ENCODE results near the gene ENAH.

Gene ENAH

DNA sequence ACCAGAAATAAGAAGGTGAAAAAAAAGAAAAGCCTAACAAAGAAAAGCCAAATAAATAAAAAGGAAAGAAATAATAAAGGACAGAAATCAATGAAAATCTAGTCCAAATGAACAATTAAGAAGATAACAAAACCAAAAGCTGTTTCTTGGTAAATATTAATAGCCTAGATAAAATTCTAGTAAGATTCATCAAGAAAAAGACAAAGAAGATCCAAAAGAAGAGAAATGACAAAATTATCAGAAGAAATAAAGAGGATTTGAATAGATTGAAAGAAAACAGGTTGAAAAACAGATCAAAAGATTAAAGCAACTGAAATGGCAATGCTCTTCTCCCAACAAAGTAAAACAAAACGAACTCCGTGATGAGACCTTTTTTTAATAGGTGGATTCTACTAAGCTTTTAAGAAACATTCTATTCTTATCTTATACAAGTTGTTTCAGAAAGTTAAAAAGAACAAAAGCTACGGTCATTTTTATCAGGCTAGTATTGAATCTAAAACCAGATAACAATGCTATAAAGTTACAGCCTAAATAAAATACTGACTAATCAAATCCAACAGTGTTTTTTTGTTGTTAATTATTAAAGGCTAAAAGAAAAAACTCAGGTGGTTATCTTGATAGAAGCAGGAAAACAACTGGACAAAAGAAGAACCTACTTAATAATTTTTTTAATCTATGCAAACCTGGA is 50.9 kb downstream of the ENAH start:
- H3K27me3 ChIP-seq (ENCODE audit: low read depth, low read length) = no peaks in the 10 kb centered on the region
- H3K9me3 ChIP-seq (ENCODE audit: control insufficient read depth in 1 of 2, low read length in 2 of 2) = no peaks in the 10 kb centered on the region
- peak overlapping the region in 1 of 2 donors; percentile 30 for H3K4me3 ChIP-seq (ENCODE audit: low read depth in 1 of 2, low read length in 2 of 2)
- H3K4me1 ChIP-seq (ENCODE audit: control insufficient read depth in 1 of 2, insufficient read depth in 2 of 2, low read length in 2 of 2) = peaks cover 6 to 10% of the 10 kb centered on the region in 2 donors
- no peaks in the 10 kb centered on the region for H3K36me3 ChIP-seq (ENCODE audit: control insufficient read depth in 1 of 2, insufficient read depth in 2 of 2, low read length in 2 of 2)
- H3K27ac ChIP-seq (ENCODE audit: low read length) = no peak overlapping the region

- no peak overlapping the region for H3K27ac ChIP-seq (ENCODE audit: low read length)
- H3K9me3 ChIP-seq (ENCODE audit: control insufficient read depth in 1 of 2, low read length in 2 of 2) = no peaks in the 10 kb centered on the region
- H3K4me3 ChIP-seq (ENCODE audit: low read depth in 1 of 2, low read length in 2 of 2) = no peak overlapping the region
- H3K36me3 ChIP-seq (ENCODE audit: control insufficient read depth in 1 of 2, insufficient read depth in 2 of 2, low read length in 2 of 2) = no peaks in the 10 kb centered on the region
- H3K27me3 ChIP-seq (ENCODE audit: low read depth, low read length) = no peaks in the 10 kb centered on the region
- peaks cover 0 to 4% of the 10 kb centered on the region in 2 donors for H3K4me1 ChIP-seq (ENCODE audit: control insufficient read depth in 1 of 2, insufficient read depth in 2 of 2, low read length in 2 of 2)
Observed at GRCh38 chr1:225598847-225599246, 54.1 kb downstream of the ENAH start.

- Histone ChIP-seq H3K27ac (ENCODE audit: low read length) (no peak overlapping the region), H3K36me3 (ENCODE audit: control insufficient read depth in 1 of 2, insufficient read depth in 2 of 2, low read length in 2 of 2) (no peaks in the 10 kb centered on the region), H3K4me1 (ENCODE audit: control insufficient read depth in 1 of 2, insufficient read depth in 2 of 2, low read length in 2 of 2) (no peaks in the 10 kb centered on the region), H3K9me3 (ENCODE audit: control insufficient read depth in 1 of 2, low read length in 2 of 2) (no peaks in the 10 kb centered on the region), H3K4me3 (ENCODE audit: low read depth in 1 of 2, low read length in 2 of 2) (no peak overlapping the region), H3K27me3 (ENCODE audit: low read depth, low read length) (no peaks in the 10 kb centered on the region)
Observed at GRCh38 chr1:225597926-225598575, 54.9 kb downstream of the ENAH start.

GRCh38 chr1:225596736-225597135 is 56.2 kb downstream of the ENAH start:
- Histone ChIP-seq H3K4me3 (ENCODE audit: low read depth in 1 of 2, low read length in 2 of 2) (no peak overlapping the region), H3K36me3 (ENCODE audit: control insufficient read depth in 1 of 2, insufficient read depth in 2 of 2, low read length in 2 of 2) (no peaks in the 10 kb centered on the region), H3K27me3 (ENCODE audit: low read depth, low read length) (no peaks in the 10 kb centered on the region), H3K27ac (ENCODE audit: low read length) (no peak overlapping the region), H3K4me1 (ENCODE audit: control insufficient read depth in 1 of 2, insufficient read depth in 2 of 2, low read length in 2 of 2) (peaks cover 0 to 8% of the 10 kb centered on the region in 2 donors), H3K9me3 (ENCODE audit: control insufficient read depth in 1 of 2, low read length in 2 of 2) (no peaks in the 10 kb centered on the region)

GRCh38 chr1:225595974-225596551 is 56.9 kb downstream of the ENAH start:
- Histone ChIP-seq H3K27me3 (ENCODE audit: low read depth, low read length) (no peaks in the 10 kb centered on the region), H3K9me3 (ENCODE audit: control insufficient read depth in 1 of 2, low read length in 2 of 2) (no peaks in the 10 kb centered on the region), H3K27ac (ENCODE audit: low read length) (peak overlapping the region; percentile 16), H3K4me1 (ENCODE audit: control insufficient read depth in 1 of 2, insufficient read depth in 2 of 2, low read length in 2 of 2) (peaks cover 0 to 8% of the 10 kb centered on the region in 2 donors), H3K36me3 (ENCODE audit: control insufficient read depth in 1 of 2, insufficient read depth in 2 of 2, low read length in 2 of 2) (no peaks in the 10 kb centered on the region), H3K4me3 (ENCODE audit: low read depth in 1 of 2, low read length in 2 of 2) (no peak overlapping the region)

DNA sequence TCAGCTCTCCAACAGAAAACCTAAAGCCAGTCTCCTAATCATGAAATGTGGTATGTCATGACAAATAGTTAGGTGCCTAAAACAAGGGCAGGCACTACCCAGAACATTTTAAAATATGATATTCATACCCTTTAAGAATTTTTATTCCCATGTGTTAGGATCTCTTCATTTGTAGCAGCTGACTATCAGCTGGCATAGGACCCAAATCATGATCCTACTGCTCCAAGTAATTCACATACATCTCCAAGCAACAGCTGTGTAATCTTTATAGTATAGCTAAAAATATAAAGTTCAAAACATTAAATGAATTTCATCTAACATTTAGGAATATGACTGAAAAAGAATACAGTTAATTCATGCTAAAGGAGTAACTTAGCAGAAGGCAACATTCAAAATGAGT is 57.5 kb downstream of the ENAH start:
- Histone ChIP-seq H3K36me3 (ENCODE audit: control insufficient read depth in 1 of 2, insufficient read depth in 2 of 2, low read length in 2 of 2) (no peaks in the 10 kb centered on the region), H3K4me1 (ENCODE audit: control insufficient read depth in 1 of 2, insufficient read depth in 2 of 2, low read length in 2 of 2) (peaks cover 0 to 12% of the 10 kb centered on the region in 2 donors), H3K4me3 (ENCODE audit: low read depth in 1 of 2, low read length in 2 of 2) (no peak overlapping the region), H3K9me3 (ENCODE audit: control insufficient read depth in 1 of 2, low read length in 2 of 2) (no peaks in the 10 kb centered on the region), H3K27me3 (ENCODE audit: low read depth, low read length) (no peaks in the 10 kb centered on the region), H3K27ac (ENCODE audit: low read length) (no peak overlapping the region)

DNA sequence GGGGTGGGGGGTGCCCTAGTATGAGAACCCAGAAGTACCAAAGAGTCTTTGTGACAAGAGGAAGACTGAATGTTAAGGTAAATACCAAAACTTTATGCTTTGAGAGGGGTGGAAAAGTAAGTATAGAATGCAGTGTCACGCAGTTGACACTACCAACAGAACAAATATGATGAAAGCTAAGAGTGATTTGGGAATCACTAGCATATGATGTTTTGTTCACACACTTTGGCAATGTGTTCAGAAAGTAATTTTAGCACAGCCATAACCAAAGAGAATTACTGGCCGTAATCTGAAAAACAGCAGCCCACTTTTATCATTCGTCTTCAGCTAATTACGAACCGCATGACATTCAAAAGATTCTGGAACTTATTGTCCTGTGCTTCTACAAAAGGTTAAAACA is 59.5 kb downstream of the ENAH start:
- Histone ChIP-seq H3K27ac (ENCODE audit: low read length) (no peak overlapping the region), H3K9me3 (ENCODE audit: control insufficient read depth in 1 of 2, low read length in 2 of 2) (no peaks in the 10 kb centered on the region), H3K4me3 (ENCODE audit: low read depth in 1 of 2, low read length in 2 of 2) (no peak overlapping the region), H3K36me3 (ENCODE audit: control insufficient read depth in 1 of 2, insufficient read depth in 2 of 2, low read length in 2 of 2) (no peaks in the 10 kb centered on the region), H3K27me3 (ENCODE audit: low read depth, low read length) (no peaks in the 10 kb centered on the region), H3K4me1 (ENCODE audit: control insufficient read depth in 1 of 2, insufficient read depth in 2 of 2, low read length in 2 of 2) (peaks cover 0 to 20% of the 10 kb centered on the region in 2 donors)

GRCh38 chr1:225592362-225593025 is 60.4 kb downstream of the ENAH start:
- Histone ChIP-seq H3K4me3 (ENCODE audit: low read depth in 1 of 2, low read length in 2 of 2) (no peak overlapping the region), H3K27ac (ENCODE audit: low read length) (no peak overlapping the region), H3K4me1 (ENCODE audit: control insufficient read depth in 1 of 2, insufficient read depth in 2 of 2, low read length in 2 of 2) (peaks cover 0 to 20% of the 10 kb centered on the region in 2 donors), H3K9me3 (ENCODE audit: control insufficient read depth in 1 of 2, low read length in 2 of 2) (no peaks in the 10 kb centered on the region), H3K36me3 (ENCODE audit: control insufficient read depth in 1 of 2, insufficient read depth in 2 of 2, low read length in 2 of 2) (no peaks in the 10 kb centered on the region), H3K27me3 (ENCODE audit: low read depth, low read length) (no peaks in the 10 kb centered on the region)

- Histone ChIP-seq H3K4me1 (ENCODE audit: control insufficient read depth in 1 of 2, insufficient read depth in 2 of 2, low read length in 2 of 2) (peaks cover 0 to 17% of the 10 kb centered on the region in 2 donors), H3K4me3 (ENCODE audit: low read depth in 1 of 2, low read length in 2 of 2) (no peak overlapping the region), H3K9me3 (ENCODE audit: control insufficient read depth in 1 of 2, low read length in 2 of 2) (peaks cover 0 to 2% of the 10 kb centered on the region in 2 donors), H3K27me3 (ENCODE audit: low read depth, low read length) (no peaks in the 10 kb centered on the region), H3K27ac (ENCODE audit: low read length) (no peak overlapping the region), H3K36me3 (ENCODE audit: control insufficient read depth in 1 of 2, insufficient read depth in 2 of 2, low read length in 2 of 2) (no peaks in the 10 kb centered on the region)
Observed at GRCh38 chr1:225587310-225587709, 65.6 kb downstream of the ENAH start.

DNA sequence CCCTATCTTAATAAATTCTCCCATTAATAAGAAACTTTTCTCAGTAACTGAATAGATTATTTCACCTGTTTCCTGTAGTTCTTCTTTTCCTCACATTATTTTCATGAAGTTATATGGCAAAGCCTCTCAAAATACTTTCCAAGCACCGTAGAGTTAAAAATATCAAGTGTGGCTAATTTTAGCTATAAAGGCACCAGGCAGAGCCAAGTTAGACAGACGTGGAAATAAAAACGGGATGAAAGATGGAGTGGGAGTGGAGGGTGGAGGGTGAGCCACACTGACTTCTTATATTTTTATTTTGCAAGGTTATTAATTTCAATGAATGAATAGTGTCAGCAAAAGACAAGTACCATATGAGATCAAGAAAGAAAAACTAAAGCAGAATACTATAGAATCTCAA is 71.7 kb downstream of the ENAH start:
- Histone ChIP-seq H3K4me1 (ENCODE audit: control insufficient read depth in 1 of 2, insufficient read depth in 2 of 2, low read length in 2 of 2) (peaks cover 0 to 44% of the 10 kb centered on the region in 2 donors), H3K9me3 (ENCODE audit: control insufficient read depth in 1 of 2, low read length in 2 of 2) (no peaks in the 10 kb centered on the region), H3K27me3 (ENCODE audit: low read depth, low read length) (no peaks in the 10 kb centered on the region), H3K27ac (ENCODE audit: low read length) (no peak overlapping the region), H3K36me3 (ENCODE audit: control insufficient read depth in 1 of 2, insufficient read depth in 2 of 2, low read length in 2 of 2) (no peaks in the 10 kb centered on the region), H3K4me3 (ENCODE audit: low read depth in 1 of 2, low read length in 2 of 2) (no peak overlapping the region)
